ENCODE results near the gene TANGO2.

The TANGO2 gene, protein sequence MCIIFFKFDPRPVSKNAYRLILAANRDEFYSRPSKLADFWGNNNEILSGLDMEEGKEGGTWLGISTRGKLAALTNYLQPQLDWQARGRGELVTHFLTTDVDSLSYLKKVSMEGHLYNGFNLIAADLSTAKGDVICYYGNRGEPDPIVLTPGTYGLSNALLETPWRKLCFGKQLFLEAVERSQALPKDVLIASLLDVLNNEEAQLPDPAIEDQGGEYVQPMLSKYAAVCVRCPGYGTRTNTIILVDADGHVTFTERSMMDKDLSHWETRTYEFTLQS

DNA sequence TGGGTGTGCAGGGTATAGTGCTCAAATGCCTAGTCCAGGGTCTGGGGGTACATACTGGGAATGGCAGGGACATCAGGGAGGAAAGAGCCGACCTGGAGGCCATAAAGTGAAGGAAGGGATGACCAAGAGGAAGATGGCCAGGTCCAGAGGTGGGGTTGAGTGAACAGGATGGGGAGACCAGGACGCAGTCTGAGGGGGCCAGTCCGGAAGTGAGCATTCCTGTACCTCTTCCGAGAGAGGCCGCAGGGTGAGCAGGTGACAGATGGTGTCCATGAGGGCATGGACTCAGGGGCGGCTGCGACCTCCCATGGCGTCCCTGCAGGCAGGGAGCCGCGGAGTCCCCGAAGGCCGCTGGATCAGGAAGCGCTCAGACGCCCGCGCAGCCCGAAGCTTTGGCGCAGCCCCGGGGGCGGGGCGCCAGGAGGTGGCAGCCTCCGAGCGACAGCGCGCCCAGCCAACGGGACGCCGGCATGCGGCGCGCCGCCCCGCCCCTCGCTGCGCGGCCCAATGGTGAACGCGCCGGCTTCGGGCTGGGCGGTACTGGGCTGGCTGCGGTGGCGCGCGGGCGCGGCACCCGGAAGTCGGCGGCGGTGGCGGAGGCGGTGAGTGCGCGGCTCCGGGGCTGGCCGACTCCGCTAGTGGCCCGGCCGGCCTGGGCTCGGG lies at the start of gene TANGO2:
TSS of gene TANGO2 (plus strand) at position 578 of the 663 bp plus-strand sequence. CDS start 15,689 bp downstream, outside the sequence.
- DNase-seq (ENCODE audit: low read depth, low spot score) = peak; percentile 43
- peak within 1 kb of the TSS; percentile 26 for H3K27ac ChIP-seq

DNA sequence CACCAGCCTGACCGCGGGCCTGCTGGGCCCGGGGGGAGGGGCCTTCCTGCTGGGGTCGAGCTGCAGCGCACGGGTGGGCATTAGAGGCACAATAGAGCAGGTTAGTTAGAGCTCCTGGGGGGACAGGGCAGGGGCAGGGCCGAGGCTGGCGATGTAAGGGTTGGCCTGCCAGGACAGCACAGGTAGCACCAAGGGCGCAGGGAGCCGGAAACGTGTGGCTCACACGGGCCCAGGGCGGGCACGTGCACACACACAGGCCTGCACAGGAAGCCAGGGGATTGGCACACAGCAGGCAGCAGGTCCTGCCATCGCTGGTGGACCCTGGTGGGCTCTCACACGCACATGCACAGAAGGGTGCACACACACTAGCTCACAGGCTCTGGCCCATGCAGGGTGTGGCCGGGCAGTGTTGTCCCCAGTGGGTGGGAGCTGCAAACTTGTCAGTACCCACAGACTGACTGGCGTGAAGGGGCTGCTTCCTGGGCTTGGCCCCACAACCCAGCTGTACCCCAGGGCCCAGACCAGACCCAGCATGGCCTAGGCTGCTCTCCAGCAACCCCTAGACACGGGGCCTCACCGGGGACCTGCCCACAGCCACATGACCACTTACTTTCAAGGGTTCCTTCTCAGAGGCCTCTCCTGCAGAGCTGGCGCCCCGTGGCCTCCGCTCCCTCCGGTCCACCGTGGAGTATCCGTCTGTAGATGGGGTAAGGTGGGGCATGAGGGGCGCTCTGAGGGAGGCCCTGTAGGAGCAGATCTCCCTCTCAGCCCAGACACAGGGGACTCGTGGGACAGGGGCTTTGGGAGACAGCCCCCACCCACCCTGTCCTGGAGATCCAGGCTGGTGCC lies 49.4 kb upstream of the TANGO2 start:
- no peak overlapping the region for H3K27ac ChIP-seq
- no peak for DNase-seq (ENCODE audit: low read depth, low spot score)

DNA sequence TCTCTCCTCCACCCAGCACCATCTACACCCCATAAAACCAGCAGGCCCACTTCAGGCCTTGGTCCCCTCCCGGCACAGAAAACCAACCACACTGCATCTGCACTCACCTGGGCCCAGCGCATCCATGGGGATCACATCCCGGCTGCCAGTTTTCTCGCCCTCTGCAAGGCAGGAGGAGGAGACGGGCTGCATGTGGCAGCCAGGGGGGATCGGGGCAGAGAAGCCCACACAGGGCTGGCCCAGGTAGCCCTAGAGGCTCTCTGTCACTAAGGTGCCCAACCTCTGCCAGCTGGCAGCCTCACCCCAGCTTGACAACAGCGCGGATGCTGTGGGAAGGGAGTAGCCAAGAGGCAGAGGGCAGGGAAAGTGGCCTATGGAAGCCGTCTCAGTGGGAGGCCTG lies 48.7 kb upstream of the TANGO2 start:
- H3K27ac ChIP-seq = no peak overlapping the region
- no peak for DNase-seq (ENCODE audit: low read depth, low spot score)

DNA sequence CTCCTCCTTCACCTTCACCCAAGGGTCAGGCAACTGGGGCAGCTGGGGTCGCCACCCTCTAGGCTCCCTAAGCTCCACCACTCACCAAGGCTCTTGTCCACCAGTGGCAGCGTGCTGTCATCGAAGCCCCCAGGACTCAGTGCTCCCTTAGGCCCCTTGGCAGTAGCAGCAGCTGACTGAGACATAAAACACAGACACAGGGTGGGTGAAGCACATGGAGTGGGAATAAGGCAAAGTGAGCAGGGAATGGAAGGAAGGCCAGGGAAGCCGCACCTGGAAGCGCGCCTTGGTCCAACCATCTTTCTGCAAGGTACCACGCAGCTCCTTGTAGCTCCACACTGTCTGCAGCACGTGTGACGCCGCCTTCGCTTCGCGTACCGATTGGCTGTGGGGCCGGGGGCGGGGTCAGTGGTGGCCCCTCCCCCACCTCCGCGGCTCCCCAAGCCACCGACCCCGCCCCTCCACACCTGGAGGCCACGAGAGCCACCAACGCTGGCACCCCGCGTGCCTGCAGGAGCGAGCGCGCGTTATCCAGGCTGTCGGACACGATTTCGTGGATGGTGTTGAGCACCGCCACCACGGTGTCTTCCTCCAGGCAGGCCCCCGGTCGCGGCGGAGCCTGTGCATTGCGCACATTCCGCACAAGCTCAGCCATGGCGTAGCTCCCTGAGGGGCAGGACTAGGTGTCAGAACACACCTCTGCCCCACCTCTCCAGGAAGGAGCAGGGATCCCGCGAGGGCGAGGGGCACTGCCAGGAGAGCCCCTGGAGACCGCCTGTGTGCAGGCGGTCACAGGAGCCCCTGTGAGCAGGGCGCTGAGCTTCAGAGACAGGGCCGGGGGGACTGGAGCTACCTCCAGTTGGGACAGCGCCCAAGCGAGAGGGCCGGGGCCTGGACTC lies 48.0 kb upstream of the TANGO2 start:
- no peak overlapping the region for H3K27ac ChIP-seq
- DNase-seq (ENCODE audit: low read depth, low spot score) = no peak

DNA sequence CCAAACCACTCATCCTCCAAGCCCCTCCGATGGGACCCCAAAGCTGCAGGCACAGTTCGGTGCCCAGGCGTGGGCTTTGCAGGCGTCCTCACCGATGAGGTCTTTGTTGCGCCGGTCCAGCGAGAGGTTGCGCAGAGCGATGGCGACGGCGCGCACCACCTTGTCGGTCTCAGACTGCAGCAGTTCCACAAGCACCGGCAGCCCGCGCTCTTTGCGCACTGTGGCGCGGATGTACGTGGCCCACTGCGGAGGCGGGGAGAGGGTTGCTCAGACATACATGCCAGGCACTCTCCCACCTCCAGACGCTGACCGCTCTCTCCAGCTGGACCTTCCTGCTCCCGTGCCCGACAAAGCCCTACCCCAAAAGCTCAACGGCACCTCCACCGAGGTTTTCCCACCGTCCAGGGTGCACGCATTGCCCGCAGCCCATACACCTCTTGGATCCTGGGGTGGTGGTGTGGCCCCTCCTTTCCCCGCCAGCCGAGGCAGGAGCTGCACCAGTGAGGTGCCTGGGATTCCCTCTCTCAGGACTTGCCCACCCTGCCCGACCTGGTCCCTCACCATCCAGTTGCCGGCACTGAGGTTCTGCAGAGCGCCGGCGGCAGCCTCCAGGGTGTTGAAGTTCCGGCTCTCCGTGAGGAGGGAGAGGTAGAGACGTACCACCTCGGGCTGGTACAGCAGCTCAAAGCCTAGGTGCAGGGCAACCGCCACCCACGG lies 47.2 kb upstream of the TANGO2 start:
- no peak for DNase-seq (ENCODE audit: low read depth, low spot score)
- H3K27ac ChIP-seq = no peak overlapping the region

DNA sequence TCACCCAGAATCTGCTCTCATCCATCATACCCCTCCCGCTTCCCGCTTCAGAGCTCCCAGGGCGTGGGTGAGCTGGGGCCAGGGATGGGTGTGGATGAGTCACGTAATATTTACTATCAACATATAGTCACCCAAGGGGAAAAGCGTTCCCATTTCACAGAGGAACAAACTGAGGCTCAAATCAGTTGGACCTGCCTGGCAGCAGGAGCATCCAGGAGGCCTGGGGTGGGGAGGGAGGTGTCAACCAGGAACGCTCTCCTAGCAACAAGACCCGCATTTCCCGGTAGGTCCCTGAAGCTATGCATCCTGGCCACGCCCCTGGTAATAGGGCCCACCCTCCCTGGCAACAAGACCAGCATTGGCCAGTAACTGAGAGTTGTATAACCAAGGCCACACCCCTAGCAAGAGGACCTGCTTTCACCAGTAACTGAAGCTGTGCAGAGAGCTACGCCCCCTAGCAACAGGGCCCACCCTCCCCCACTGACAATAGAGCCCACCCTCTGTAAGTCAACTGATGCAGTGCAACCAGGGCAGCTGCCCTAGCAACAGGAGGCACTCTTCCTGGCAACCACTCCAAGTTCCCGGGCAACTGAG lies 46.5 kb upstream of the TANGO2 start:
- no peak for DNase-seq (ENCODE audit: low read depth, low spot score)
- no peak overlapping the region for H3K27ac ChIP-seq

DNA sequence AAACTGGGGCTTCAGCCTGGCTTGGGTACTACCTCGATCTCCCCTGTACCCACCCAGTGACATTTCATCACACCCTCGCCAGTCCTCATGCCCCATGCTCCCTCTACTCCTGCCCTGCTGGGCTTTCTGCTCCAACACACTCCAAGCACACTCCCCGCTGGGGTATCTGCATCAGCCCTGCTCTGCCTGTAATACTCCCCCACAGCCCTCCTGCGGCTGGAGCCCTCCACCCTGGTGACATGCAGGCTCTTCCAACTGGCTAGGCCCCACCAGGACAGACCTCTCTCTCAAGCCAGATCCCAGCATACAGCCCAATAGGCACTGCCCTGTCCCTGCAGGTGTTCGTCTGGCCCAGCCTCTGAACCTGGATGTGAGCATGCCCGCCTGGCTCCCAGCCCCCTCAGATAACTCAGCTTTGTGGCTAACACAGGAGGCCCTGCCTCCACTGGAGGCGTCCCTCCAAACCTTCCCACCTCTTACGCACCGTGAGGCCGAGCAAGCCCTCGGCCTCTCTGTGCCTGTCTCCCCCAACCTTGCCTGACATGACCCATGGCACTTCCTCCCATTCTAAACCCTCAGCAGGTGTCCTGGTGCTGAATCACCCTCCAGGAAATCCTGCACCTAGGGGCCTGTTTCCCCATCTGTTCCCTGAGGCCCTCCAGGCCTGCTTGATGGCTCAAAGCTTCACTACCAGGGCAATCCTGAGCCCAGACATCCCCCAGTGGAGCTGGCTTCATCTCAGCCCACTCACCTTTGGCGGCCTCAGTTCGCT lies 45.8 kb upstream of the TANGO2 start:
- no peak overlapping the region for H3K27ac ChIP-seq
- DNase-seq (ENCODE audit: low read depth, low spot score) = no peak

DNA sequence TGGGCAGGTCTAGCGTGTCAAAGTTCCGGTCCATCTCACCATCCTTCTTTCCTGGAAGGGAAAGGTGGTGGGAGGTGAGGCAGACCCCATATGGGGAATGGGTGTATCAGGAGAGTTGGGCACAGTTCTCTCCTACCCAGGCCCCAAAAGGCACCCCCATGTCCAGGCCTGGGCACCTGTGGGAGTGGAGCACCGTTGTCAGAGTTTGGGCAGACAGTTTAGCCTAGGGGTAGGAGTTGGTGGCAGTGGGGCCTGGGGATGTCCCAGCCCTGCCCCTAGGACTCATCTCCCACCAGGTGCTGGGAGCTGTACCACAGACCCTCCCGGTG lies 45.2 kb upstream of the TANGO2 start:
- DNase-seq (ENCODE audit: low read depth, low spot score) = no peak
- H3K27ac ChIP-seq = no peak overlapping the region

DNA sequence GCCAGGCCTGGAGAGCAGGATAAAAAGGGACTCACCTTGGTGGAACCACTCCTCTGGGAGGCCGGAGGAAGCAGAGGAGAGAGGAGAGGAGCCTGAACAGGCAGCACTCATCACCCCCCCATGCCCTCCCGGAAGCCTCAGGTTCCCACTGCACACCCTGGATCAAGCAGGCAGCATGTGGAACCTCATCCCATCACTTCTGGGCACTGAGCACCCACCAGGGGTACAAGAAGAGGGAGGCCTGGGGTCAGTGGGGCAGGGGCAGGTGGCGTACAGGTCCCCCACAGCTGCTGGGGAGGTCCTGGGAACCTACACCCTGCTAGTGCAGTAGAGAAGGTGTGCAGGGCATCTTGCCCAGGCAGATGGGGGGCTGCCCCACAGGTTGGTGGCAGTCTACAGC lies 44.2 kb upstream of the TANGO2 start:
- no peak overlapping the region for H3K27ac ChIP-seq
- DNase-seq (ENCODE audit: low read depth, low spot score) = no peak

DNA sequence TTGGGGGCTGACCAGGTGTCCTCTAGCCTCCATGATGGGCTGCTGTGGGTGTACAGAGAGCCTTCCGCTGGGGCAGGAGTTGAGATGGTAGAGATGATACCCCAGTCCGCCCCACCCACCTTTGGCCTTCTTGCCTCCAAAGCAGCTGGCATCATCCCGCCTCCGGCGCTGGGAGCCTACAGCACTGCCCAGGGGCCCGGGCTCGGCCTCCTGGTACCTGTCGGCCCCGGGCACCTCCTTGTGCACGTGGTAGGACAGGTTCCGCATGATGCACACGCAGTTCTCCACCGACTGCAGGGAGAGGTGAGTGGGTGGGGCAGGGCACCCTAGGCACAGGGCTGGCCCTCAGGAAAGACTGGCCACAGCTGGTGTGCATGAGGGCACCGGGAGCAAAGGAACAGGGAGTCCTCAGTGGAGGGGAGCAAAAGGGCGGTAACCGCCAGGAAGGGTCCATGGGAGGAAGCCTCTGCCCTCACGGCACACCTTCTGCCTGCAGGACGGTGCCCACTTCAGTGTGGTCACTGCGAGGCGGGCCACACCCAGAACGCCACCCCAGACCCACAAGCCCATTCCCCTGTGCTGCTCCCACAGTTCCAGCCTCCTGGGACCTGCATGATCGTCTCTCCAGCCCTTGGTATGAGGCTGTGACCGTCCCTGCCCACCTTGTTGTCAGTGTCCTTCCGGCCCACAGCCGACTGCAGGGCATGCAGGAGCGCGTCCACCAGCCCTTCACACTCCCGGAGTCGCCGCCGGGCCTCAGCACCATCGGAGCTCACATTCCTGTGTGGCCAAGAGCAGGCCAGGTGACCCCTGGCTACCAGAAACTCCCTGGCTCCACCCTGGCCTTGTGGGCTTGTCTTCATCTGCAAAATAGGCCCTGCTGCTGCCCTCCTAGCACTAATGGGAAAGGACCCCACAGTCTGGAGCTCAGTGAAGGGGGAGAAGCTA lies 43.3 kb upstream of the TANGO2 start:
- no peak for DNase-seq (ENCODE audit: low read depth, low spot score)
- H3K27ac ChIP-seq = no peak overlapping the region

DNA sequence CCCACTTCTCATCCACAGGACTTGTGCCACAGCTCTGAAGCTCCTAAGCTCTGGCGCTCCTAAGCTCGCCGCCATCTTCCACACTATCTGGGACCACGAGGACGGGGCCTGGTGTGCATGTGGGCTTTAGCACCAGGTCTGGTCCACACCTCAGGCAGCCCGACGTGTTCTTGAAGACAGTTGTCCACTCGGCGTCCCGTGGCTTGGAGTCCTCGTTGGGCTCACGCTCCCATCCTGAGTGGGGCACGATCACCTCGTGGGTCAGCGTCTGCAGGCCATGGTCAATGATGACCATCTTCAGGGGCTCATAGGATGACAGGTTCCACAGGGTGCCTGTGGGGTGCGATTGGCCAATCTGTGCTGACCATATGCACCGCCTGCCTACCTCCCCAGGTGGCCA lies 42.2 kb upstream of the TANGO2 start:
- H3K27ac ChIP-seq = no peak overlapping the region
- DNase-seq (ENCODE audit: low read depth, low spot score) = no peak

DNA sequence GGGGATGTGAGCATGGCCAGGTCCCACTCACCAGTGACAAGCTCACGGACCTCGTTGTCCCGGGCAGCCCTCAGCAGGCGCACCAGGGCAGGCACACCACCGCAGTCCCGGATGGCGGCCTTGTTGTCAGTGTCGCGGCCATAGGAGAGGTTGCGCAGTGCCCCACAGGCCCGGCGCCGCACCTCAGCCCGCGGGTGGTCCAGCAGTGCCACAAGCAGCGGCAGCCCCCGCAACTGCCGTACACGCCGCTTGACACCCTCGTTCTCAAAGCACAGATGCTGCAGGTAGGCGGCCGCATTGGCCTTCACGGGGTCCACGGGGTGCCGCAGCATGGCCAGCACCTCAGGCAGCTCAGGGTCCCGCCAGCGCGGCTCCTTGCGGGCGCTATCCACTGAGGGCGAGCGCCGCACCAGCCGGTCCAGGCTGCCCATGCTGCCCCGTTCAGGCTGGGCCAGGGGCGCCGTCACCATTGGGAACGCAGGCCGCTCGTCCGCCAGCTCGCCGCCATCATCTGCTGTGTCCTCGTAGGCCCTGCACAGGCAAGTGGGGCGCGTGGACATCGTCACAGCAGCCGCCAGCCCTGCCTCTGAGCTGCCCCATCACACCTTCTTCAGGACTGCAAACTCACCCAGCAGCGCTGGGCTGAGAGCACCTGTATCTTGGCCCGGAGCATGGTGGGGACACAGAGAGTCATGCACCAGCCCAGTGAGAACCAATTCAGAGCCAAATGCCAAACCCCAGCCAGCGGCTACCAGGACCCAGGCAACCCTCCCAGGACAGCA lies 41.0 kb upstream of the TANGO2 start:
- no peak for DNase-seq (ENCODE audit: low read depth, low spot score)
- H3K27ac ChIP-seq = no peak overlapping the region

DNA sequence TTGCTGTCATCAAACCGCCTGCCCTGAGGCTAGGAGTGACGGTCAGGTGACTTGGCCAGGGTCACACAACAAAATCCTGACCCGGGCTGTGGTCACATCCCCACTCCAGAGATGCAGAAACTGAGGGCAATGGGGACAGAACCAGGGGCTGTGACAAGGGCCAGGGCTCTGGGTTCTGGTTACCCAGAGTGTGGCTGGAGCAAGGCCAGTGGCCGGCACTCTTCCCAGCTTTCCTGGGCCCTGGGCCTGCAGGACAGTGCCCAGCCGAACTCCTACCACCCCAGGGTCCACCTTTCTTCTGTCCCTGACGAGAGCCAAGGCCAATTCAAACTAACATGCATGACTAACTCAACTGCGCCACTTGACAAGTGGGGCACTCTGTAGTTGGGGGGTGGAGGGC lies 40.1 kb upstream of the TANGO2 start:
- DNase-seq (ENCODE audit: low read depth, low spot score) = no peak

DNA sequence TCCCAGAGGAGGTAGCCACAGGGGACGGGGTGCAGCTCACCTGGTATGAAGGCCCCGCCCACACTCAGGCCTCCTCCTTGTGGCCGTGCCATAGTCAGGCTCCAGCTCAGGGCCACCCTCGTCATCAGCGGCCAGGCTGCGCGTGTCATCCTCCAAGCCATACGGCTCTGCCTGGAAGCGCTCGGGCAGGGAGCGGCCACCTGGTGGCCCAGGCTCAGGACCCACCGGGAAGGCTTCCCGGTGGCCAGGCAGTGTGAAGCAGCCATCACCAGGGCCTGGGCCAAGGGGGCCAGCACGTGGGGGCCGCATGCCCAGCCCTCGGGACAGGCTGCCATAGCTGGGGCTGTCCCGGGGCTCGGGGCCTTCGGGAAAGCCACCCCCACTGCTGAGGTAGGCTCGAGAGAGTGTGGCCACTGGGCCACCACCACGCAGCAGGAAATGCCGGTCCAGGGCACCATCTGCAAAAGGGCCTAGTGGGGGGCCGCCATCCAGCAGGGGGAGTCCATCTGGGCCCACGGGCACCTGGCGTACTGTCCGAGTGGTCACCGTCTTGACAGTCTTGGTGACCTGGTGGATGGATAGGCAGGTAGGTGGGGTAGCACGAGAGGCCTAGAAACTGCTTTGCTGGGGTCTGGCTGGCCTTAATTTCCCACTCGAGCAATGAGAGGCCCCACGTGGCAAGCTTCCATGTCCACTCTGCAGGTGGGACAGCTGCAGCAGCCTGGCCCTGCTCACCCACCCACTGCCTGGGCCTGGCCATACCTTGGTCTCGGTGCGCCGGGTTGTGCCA lies 39.5 kb upstream of the TANGO2 start:
- H3K27ac ChIP-seq = no peak overlapping the region
- no peak for DNase-seq (ENCODE audit: low read depth, low spot score)

More for the DNA sequence above, 40.1 kb upstream of the TANGO2 start:
- H3K27ac ChIP-seq = no peak overlapping the region

DNA sequence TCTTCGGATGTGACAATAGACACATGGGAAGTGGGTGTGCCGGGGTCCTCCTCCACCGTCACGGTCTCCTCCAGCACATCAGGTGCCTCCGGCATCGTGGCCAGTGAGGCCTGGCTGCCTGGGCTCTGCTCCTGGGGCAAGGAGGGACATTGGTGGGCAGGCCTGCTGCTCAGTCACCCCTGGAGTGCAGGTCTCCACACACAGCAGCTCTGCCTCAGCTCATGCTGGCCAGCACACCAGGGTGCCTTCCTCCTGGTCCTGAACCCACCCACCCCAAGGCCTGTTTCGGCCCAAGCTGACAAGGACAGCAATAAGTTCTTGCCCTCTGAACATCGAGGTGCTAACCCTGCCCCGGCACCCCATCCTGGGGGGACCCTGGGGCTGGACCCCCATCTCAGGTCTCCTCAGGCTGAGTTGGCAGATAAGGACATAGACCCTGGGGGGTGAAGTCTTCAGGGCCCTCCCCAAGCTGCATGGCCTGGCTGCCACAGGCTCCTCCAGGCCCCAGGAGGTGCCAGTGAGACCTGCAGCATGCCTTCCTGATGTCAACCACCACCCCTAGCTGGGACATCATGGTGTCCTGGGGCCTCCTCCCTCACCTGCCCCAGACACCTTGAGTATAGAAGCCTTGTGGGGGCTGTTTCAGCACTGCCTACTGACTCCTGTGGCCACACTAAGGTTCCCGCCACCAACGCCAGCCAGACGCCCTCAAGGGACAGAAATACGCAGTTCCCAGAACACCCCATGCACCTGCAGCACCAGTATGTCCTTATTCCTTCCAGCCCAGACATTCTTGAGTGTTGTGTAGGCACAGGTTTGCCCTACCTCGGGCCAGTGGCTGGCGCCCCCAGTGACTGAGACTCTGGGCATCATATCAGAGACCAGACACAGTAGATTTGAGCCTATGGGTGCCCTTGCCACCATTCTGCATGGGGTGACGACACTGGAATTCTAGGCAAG lies 38.7 kb upstream of the TANGO2 start:
- no peak for DNase-seq (ENCODE audit: low read depth, low spot score)

More for the DNA sequence above, 38.7 kb upstream of the TANGO2 start:
- H3K27ac ChIP-seq = no peak overlapping the region
